ENCODE data around the gene TMEM18.

The TMEM18 gene

DNA sequence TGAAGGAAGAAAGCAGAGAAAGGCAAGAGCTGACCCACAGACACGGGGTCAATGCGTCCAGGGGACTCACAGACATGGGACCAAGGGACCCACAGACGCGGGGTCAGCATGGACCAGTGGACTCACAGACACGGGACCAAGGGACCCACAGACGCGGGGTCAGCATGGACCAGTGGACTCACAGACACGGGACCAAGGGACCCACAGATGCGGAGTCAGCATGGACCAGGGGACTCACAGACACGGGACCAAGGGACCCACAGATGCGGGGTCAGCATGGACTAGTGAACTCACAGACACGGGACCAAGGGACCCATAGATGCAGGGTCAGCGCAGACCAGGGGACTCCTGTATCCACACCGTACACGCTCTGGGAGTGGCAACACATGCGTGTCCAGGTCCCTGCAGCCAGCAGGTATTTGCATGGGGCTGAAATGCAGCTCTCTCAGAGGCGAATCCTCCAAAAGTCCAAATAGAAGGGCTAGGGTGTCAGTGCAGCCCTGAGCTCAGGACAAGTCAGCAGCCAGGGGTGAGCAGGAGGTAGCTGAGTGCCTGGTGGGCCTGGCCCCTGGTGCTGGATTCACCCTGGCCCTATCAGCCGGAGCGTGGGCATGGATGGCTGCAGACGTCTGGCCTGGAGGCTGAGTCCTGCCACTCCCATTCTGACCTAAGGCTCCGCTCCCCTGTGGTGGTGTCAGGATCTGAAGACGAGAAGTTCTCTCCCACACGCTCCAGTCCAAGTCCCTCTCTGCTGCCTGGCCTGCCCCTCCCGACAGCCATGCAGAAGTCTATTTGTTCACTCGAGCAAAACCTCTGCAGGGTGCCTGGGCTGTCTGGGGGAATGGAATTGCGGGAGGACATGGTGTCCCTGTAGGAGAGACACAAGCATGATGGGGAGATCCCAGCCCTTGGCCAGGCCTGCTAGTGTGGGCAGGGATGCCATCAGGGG lies 28.5 kb downstream of the TMEM18 start:
- no peak for DNase-seq
- in situ Hi-C loops (cut with HindIII; ENCODE audit: low pct_ligation_motif_present, low sequenced_read_pairs) = no loop called here
- TF ChIP-seq, protein P1, sequence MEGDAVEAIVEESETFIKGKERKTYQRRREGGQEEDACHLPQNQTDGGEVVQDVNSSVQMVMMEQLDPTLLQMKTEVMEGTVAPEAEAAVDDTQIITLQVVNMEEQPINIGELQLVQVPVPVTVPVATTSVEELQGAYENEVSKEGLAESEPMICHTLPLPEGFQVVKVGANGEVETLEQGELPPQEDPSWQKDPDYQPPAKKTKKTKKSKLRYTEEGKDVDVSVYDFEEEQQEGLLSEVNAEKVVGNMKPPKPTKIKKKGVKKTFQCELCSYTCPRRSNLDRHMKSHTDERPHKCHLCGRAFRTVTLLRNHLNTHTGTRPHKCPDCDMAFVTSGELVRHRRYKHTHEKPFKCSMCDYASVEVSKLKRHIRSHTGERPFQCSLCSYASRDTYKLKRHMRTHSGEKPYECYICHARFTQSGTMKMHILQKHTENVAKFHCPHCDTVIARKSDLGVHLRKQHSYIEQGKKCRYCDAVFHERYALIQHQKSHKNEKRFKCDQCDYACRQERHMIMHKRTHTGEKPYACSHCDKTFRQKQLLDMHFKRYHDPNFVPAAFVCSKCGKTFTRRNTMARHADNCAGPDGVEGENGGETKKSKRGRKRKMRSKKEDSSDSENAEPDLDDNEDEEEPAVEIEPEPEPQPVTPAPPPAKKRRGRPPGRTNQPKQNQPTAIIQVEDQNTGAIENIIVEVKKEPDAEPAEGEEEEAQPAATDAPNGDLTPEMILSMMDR (IDR thresholded peaks at IDR 0.05; ENCODE audit: low read depth, low read length, missing control alignments) = no peak
- no peaks in the 10 kb centered on the region for H3K27me3 ChIP-seq (replicated peaks)
- no peak overlapping the region for H3K4me3 ChIP-seq (ENCODE audit: low read depth, low read length)
- H3K27ac ChIP-seq = no peak overlapping the region
- no peaks in the 10 kb centered on the region for H3K36me3 ChIP-seq (replicated peaks)

GRCh38 chr2:647691-648231 lies 29.4 kb downstream of the TMEM18 start:
- H3K27ac ChIP-seq = no peak overlapping the region
- H3K36me3 ChIP-seq (replicated peaks) = no peaks in the 10 kb centered on the region
- no peaks in the 10 kb centered on the region for H3K27me3 ChIP-seq (replicated peaks)
- in situ Hi-C loops (cut with HindIII; ENCODE audit: low pct_ligation_motif_present, low sequenced_read_pairs) = no loop called here
- no peak overlapping the region for H3K4me3 ChIP-seq (ENCODE audit: low read depth, low read length)
- DNase-seq = no peak
- TF ChIP-seq, protein P1 (IDR thresholded peaks at IDR 0.05; ENCODE audit: low read depth, low read length, missing control alignments) = no peak

GRCh38 chr2:647003-647560 lies 30.1 kb downstream of the TMEM18 start:
- in situ Hi-C loops (cut with HindIII; ENCODE audit: low pct_ligation_motif_present, low sequenced_read_pairs) = no loop called here
- DNase-seq = no peak
- Histone ChIP-seq H3K27me3 (replicated peaks) (no peaks in the 10 kb centered on the region), H3K36me3 (replicated peaks) (no peaks in the 10 kb centered on the region), H3K27ac (no peak overlapping the region), H3K4me3 (ENCODE audit: low read depth, low read length) (no peak overlapping the region)
- TF ChIP-seq, protein P1 (IDR thresholded peaks at IDR 0.05; ENCODE audit: low read depth, low read length, missing control alignments) = no peak

- DNase-seq = no peak
- Histone ChIP-seq H3K4me3 (ENCODE audit: low read depth, low read length) (no peak overlapping the region), H3K27ac (no peak overlapping the region), H3K36me3 (replicated peaks) (no peaks in the 10 kb centered on the region), H3K27me3 (replicated peaks) (no peaks in the 10 kb centered on the region)
- TF ChIP-seq, protein P1 (IDR thresholded peaks at IDR 0.05; ENCODE audit: low read depth, low read length, missing control alignments) = no peak
- in situ Hi-C loops (cut with HindIII; ENCODE audit: low pct_ligation_motif_present, low sequenced_read_pairs) = no loop called here
These were observed 32.3 kb downstream of the TMEM18 start for GRCh38 chr2:644871-645270.

DNA sequence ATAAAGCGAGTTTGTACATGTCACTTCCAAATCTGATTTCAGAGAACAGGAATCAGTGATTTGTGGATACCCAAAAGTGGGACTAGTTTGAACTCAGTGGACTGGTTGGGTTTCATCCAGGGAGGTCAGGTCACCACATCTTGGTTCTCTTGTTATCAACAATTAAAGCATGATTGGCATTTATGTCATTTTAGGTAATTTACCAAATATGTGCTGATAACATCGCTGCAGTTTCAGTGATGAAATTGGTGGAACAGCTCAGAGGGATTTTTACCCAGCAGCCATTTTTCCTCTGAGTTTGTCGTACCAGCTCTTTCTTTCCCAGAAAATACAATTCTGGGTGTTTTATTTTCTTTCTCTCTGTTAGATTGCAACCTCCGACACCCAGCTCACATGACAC lies 33.4 kb downstream of the TMEM18 start:
- Histone ChIP-seq H3K36me3 (replicated peaks) (no peaks in the 10 kb centered on the region), H3K27me3 (replicated peaks) (no peaks in the 10 kb centered on the region), H3K27ac (no peak overlapping the region), H3K4me3 (ENCODE audit: low read depth, low read length) (no peak overlapping the region)
- no peak for DNase-seq
- in situ Hi-C loops (cut with HindIII; ENCODE audit: low pct_ligation_motif_present, low sequenced_read_pairs) = no loop called here
- TF ChIP-seq, protein P1 (IDR thresholded peaks at IDR 0.05; ENCODE audit: low read depth, low read length, missing control alignments) = no peak
